Measurements from ENCODE around the gene MTCL1. TPM values are rescaled to one million over a fixed set of nuclear protein-coding genes. Genes with fewer than 3 reads are reported as not detected.

Gene MTCL1
- total and polyA plus RNA-seq, 9 of the 15 experiments (the other 6 are each of a cell fraction or from before 2014, with no cell fraction given) = 0.21 to 7.4 (median 3.7) TPM

GRCh38 chr18:8695932-8696517 lies 9.3 kb upstream of the MTCL1 start:
- Histone ChIP-seq H3K9ac (ENCODE audit: insufficient read depth in 1 of 2, low read depth in 2 of 2, low read length in 2 of 2) (no peak overlapping the region), H2AFZ (ENCODE audit: low read depth, low read length) (no peak overlapping the region), H4K20me1 (replicated peaks; ENCODE audit: control insufficient read depth, insufficient read depth, low read length) (no peaks in the 10 kb centered on the region), H3K4me3 (no peak overlapping the region), H3K9me1 (ENCODE audit: control insufficient read depth, insufficient read depth, low read length) (no peaks in the 10 kb centered on the region), H3K4me1 (replicated peaks in 1 of 2; ENCODE audit: control insufficient read depth in 2 of 2, insufficient read depth in 2 of 2, low read length in 2 of 2) (no peaks in the 10 kb centered on the region), H3K27me3 (ENCODE audit: control insufficient read depth in 2 of 2, insufficient read depth in 2 of 2, low read length in 2 of 2) (peaks cover 0 to 3% of the 10 kb centered on the region in 2 experiments; a peak in 2 of 5 replicates), H3K9me3 (replicated peaks; ENCODE audit: control insufficient read depth, insufficient read depth, low read depth, low read length) (no peaks in the 10 kb centered on the region), H3K36me3 (ENCODE audit: control insufficient read depth, insufficient read depth, low read length) (no peaks in the 10 kb centered on the region), H3K4me2 (ENCODE audit: insufficient read depth, low read length) (no peak overlapping the region), H3K27ac (ENCODE audit: extremely low read depth, low read depth, low read length) (no peak overlapping the region), H3K79me2 (ENCODE audit: control insufficient read depth, insufficient read depth, low read length) (no peaks in the 10 kb centered on the region)
- CTCF ChIA-PET (ENCODE audit: low intra/inter-chr PET ratio) = interaction anchor here (0.7 kb wide), 1 partner anchor 289 kb away, joined by 3 read pairs; no protein-coding TSS in a partner anchor
- DNase-seq (ENCODE audit: extremely low read depth in 1 of 4, low spot score in 3 of 4) (no peak), ATAC-seq (no peak), FAIRE-seq (no peak)
- POLR2A ChIA-PET = interaction anchor here (1.0 kb wide), 1 partner anchor 9 kb away, joined by 4 read pairs; no protein-coding TSS in a partner anchor
- WGBS (ENCODE audit: insufficient coverage, low coverage, missing lambda C conversion rate) = 0% methylated on average over 3 of the region's 3 CpGs
- no peak for TF ChIP-seq KAT8 (IDR thresholded peaks at IDR 0.05; ENCODE audit: low read depth)
- TF ChIP-seq ZBTB26 (CRISPR knock-in tag; IDR thresholded peaks at IDR 0.05) = no peak
- no peak for TF ChIP-seq TEAD4 (IDR thresholded peaks at IDR 0.05; ENCODE audit: low read length)
- no peak for TF ChIP-seq TEAD4 (CRISPR knock-in tag; IDR thresholded peaks at IDR 0.05; ENCODE audit: borderline replicate concordance)
- TF ChIP-seq FOXA1 (IDR thresholded peaks at IDR 0.05; ENCODE audit: borderline replicate concordance) = no peak
- TF ChIP-seq ZNF609 (CRISPR knock-in tag; IDR thresholded peaks at IDR 0.05; ENCODE audit: borderline replicate concordance) = no peak
- no peak for TF ChIP-seq ZEB2 (IDR thresholded peaks at IDR 0.05)
- BruUV-seq (replicated peaks) = no TSS peak
- intact Hi-C loops (cut with micrococcal nuclease) = loop anchor here (5.0 to 10.0 kb wide), 3 partner anchors 186 to 359 kb away; no protein-coding TSS in a partner anchor
- in situ Hi-C loops (cut with MboI) = no loop called here

Measured in K562 (cell line).